PC-3 (cell line): ENCODE measurements around the gene ALG5.

Experiments used
- EZH2 ChIP-seq: fragments of 300-600 bp; sonication (generic); IDR thresholded peaks from one replicate; pipeline ENCODE4 v1.6.1; 2017; ENCODE audit warnings: antibody characterized with exemption, mild to moderate bottlenecking, low read length; ENCODE audit not compliant: unreplicated experiment
- TF ChIP-seq, protein P1 (sequence below): fragments of 300-600 bp; sonication (generic); conservative IDR thresholded peaks from 2 replicates; pipeline ENCODE4 v1.5.1; 2017; ENCODE audit warnings: antibody characterized with exemption, low read depth, mild to moderate bottlenecking, low read length

DNA sequence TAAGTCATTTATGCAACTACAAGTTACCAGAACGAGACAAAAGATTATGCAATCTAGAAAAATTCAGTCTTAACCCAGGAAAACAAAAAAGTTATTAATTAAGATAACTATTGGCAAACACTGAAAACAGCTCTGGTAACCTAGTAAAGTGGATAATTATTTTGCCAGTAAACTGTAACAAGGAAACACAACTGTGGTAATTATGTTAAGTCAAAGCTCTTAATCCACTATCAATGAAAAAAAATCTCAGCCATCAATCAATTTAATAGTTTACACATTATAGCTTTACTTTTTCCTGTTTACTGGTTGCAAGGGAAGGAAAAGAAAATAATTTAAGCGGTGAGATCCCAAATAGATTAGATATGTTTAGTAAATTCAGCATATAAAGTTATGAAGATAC lies 12.6 kb upstream of the ALG5 start:
- TF ChIP-seq, protein P1, sequence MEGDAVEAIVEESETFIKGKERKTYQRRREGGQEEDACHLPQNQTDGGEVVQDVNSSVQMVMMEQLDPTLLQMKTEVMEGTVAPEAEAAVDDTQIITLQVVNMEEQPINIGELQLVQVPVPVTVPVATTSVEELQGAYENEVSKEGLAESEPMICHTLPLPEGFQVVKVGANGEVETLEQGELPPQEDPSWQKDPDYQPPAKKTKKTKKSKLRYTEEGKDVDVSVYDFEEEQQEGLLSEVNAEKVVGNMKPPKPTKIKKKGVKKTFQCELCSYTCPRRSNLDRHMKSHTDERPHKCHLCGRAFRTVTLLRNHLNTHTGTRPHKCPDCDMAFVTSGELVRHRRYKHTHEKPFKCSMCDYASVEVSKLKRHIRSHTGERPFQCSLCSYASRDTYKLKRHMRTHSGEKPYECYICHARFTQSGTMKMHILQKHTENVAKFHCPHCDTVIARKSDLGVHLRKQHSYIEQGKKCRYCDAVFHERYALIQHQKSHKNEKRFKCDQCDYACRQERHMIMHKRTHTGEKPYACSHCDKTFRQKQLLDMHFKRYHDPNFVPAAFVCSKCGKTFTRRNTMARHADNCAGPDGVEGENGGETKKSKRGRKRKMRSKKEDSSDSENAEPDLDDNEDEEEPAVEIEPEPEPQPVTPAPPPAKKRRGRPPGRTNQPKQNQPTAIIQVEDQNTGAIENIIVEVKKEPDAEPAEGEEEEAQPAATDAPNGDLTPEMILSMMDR, result no peak
- no peak for TF ChIP-seq EZH2
